Measurements from ENCODE around the gene INPP5A. TPM values are rescaled to one million over a fixed set of nuclear protein-coding genes. Genes with fewer than 3 reads are reported as not detected.

INPP5A gene
- total and polyA plus RNA-seq, 5 donors: 60.0 to 116 (median 97.8) TPM

DNA sequence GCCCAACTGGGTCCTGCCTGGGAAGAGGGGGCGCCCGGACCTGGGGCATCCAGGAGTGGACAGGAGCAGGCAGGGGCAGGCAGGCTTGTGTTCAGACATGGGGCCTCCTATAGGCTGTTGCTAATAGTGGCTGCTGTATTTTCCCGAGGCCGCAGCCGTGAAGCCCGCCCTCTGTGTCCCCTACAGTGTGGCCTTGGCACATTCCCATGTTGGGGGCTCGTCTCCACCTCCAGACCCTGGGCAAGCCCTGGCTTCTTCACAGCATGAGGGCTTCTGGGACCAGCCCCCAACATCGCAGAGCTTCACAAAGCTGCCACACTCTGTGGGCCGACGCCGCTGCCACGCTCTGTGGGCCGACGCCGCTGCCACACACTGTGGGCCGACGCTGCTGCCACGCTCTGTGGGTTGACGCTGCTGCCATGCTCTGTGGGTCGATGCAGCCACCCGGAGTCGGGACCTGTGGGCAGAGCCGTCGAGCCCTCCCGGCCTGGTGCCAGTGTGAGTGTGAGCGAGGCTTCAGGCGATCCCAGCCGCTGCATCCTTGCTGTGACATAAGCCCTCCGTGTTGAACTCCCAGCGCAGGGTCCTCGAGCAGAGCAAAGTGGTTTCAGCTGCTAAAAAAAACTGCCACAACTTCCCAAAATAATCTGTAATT lies 109.0 kb downstream of the INPP5A start:
- Histone ChIP-seq H3K9me3 (ENCODE audit: control insufficient read depth, low read length) (no peaks in the 10 kb centered on the region), H3K4me1 (ENCODE audit: control insufficient read depth, insufficient read depth, low read length) (no peaks in the 10 kb centered on the region), H3K4me3 (ENCODE audit: low read length) (no peak overlapping the region), H3K27ac (ENCODE audit: low read length) (no peak overlapping the region), H3K27me3 (ENCODE audit: control insufficient read depth, insufficient read depth) (no peaks in the 10 kb centered on the region)
- DNase-seq (peak in 2 of 3 donors; percentile 7 to 50), ATAC-seq (no peak)
- WGBS: 95% methylated on average over 31 of the region's 31 CpGs
- intact Hi-C loops (cut with DNase I): loop anchor here in 2 of 4 donors (10.0 kb wide), 2 partner anchors 252 to 262 kb away; partner anchors contain the start of gene PWWP2B (in 1 of the 2)

DNA sequence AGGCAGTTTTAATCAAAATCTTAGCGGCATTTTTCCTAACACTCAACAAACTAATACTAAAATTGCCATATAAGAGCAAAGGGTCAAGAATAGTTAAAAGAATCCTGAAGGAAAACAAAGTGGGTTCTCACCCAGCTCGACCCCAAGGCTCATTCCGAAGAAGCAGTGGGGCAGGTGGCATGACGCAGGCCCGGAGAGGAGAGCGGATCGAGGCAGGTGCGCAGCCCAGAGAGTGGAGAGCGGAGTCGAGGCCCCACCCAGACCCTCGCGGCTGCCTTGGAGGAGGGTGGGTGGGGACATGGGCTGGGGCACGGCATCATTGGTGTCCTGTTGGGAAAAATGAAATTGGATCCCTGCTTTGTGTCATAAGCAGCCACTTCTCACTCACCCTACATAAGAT lies 109.8 kb downstream of the INPP5A start:
- H3K27me3 ChIP-seq (ENCODE audit: control insufficient read depth, insufficient read depth): no peaks in the 10 kb centered on the region
- no peak overlapping the region for H3K27ac ChIP-seq (ENCODE audit: low read length)
- intact Hi-C loops (cut with DNase I): loop anchor here in 2 of 4 donors (10.0 kb wide), 2 partner anchors 253 to 263 kb away; partner anchors contain the start of gene PWWP2B (in 1 of the 2)
- no peak for ATAC-seq
- no peaks in the 10 kb centered on the region for H3K9me3 ChIP-seq (ENCODE audit: control insufficient read depth, low read length)
- DNase-seq: no peak
- 94% methylated on average over 13 of the region's 13 CpGs for WGBS
- no peak overlapping the region for H3K4me3 ChIP-seq (ENCODE audit: low read length)
- no peaks in the 10 kb centered on the region for H3K4me1 ChIP-seq (ENCODE audit: control insufficient read depth, insufficient read depth, low read length)

- H3K4me3 ChIP-seq (ENCODE audit: low read length): no peak overlapping the region
- no peak for ATAC-seq
- peak in 1 of 3 donors; percentile 52 for DNase-seq
- H3K27me3 ChIP-seq (ENCODE audit: control insufficient read depth, insufficient read depth): no peaks in the 10 kb centered on the region
- WGBS: 79% methylated on average over 26 of the region's 26 CpGs
- H3K27ac ChIP-seq (ENCODE audit: low read length): no peak overlapping the region
- no peaks in the 10 kb centered on the region for H3K9me3 ChIP-seq (ENCODE audit: control insufficient read depth, low read length)
- intact Hi-C loops (cut with DNase I): loop anchor here in 2 of 4 donors (10.0 kb wide), 2 partner anchors 253 to 263 kb away; partner anchors contain the start of gene PWWP2B (in 1 of the 2)
- no peaks in the 10 kb centered on the region for H3K4me1 ChIP-seq (ENCODE audit: control insufficient read depth, insufficient read depth, low read length)
These were observed 110.7 kb downstream of the INPP5A start for GRCh38 chr10:132648072-132648850.

DNA sequence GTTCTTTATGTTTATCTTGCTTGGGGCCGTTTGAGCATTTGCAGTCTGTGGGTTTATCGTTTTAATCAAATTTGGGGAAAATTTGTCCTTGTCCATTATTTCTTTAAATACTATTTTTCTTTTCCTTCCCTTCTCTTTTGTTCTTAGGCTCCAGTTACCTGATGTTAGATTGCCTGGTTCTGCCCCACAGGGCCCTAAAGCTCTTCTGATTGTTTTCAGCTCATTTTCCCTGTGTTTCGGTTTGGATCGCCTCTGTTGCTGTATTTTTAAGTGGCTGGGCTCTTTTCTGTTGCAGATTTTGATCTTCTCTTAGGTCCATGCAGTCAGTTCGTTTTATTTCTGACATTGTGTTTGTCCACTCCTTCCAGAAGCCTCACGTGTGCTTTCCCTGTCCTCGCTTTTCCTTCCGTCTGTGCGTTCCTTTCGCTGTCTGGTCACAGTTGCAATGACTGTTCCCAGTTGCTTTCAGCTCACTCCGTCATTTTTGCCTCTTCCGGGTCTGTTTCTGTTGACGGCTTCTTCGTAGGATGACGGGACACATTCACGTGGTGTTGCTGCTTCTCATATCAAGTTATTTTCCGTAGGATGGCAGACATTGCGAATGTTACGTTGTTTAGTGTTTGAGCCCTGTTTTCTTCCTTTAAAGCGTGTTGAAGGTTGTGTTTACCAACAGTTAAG lies 111.4 kb downstream of the INPP5A start:
- no peaks in the 10 kb centered on the region for H3K4me1 ChIP-seq (ENCODE audit: control insufficient read depth, insufficient read depth, low read length)

DNA sequence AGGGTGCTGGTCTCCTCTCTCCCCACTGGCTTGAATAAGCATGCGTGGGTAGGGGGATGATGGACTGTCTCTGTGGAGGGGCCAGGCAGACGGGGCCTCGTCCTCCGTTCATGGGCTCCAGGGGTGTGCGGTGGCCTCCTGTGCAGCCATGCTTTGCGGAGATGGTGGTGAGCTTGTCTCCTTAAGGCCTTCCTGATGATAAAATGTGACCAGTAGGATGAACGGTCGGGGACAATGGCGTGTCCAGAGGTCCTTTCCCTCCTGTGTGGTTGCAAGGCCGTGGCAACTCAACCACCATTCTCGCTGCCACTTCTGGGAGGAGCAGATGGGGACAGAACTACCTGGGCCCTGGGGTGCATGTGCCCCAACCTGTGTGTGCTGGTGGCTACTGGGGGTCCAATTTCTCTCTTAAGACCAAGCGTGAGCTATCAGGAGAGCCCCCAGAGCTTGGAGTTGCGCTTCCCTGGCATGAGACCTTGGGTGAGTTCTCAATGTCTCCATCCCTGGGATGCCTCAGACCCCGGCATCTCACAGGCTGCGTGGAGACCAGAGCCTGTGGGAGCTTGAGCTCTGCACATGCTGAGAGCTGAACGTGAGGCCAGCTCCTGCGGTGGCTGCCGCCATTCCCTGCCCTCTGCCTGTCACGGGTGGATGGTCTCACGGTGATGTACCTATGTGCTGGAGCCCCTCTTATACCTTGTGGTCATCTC lies 112.2 kb downstream of the INPP5A start:
- intact Hi-C loops (cut with DNase I): loop anchor here in 2 of 4 donors (10.0 kb wide), 4 partner anchors 185 to 475 kb away; partner anchors contain the start of gene PWWP2B (in 1 of the 2)
- ATAC-seq (no peak), DNase-seq (no peak)
- H3K27me3 ChIP-seq (ENCODE audit: control insufficient read depth, insufficient read depth): no peaks in the 10 kb centered on the region
- H3K4me1 ChIP-seq (ENCODE audit: control insufficient read depth, insufficient read depth, low read length): no peaks in the 10 kb centered on the region
- no peaks in the 10 kb centered on the region for H3K9me3 ChIP-seq (ENCODE audit: control insufficient read depth, low read length)
- WGBS: 94% methylated on average over 20 of the region's 20 CpGs
- H3K27ac ChIP-seq (ENCODE audit: low read length): no peak overlapping the region
- H3K4me3 ChIP-seq (ENCODE audit: low read length): no peak overlapping the region

More for the DNA sequence above, 111.4 kb downstream of the INPP5A start:
- Histone ChIP-seq H3K9me3 (ENCODE audit: control insufficient read depth, low read length) (no peaks in the 10 kb centered on the region), H3K4me3 (ENCODE audit: low read length) (no peak overlapping the region), H3K27ac (ENCODE audit: low read length) (no peak overlapping the region), H3K27me3 (ENCODE audit: control insufficient read depth, insufficient read depth) (no peaks in the 10 kb centered on the region)
- intact Hi-C loops (cut with DNase I): loop anchor here in 2 of 4 donors (10.0 kb wide), 2 partner anchors 254 to 264 kb away; partner anchors contain the start of gene PWWP2B (in 1 of the 2)
- DNase-seq: no peak
- ATAC-seq: no peak
- 91% methylated on average over 20 of the region's 20 CpGs for WGBS

DNA sequence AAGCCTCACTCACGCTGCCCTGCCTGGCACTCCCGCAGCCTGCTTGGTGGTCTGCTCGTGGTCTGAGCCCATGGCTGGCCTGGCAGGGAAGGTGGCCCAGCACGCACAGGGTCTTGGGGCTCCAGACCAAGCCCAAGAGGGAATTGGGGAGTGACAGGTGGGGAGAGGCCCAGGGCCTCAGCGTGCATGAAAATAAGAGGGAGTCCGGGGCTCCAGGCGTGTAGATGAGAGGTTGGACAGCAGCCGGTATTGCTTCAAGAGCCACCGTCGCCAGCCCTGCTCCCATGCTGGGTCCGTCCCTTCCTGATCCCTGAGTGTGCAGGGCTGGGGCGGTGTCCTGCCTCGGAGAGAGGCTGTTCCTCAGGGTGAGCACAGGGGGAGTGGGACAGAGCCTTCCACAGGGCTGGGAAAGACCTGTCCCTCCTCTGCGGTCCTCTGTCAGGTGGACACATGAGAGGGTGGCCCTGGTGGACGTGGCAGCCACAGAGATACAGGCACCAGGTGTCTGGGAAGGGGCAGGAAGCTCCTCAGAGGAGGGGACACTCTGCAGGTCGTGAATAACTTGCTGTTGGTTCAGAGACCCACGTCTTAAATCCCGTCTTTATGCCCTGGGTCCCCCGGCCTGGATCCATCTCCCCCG lies 113.1 kb downstream of the INPP5A start:
- intact Hi-C loops (cut with DNase I): loop anchor here in 1 of 4 donors (10.0 kb wide), 2 partner anchors 184 to 474 kb away; no protein-coding TSS in a partner anchor
- WGBS: 90% methylated on average over 20 of the region's 20 CpGs
- H3K9me3 ChIP-seq (ENCODE audit: control insufficient read depth, low read length): no peaks in the 10 kb centered on the region
- no peak overlapping the region for H3K4me3 ChIP-seq (ENCODE audit: low read length)
- no peak overlapping the region for H3K27ac ChIP-seq (ENCODE audit: low read length)
- no peak for DNase-seq
- H3K27me3 ChIP-seq (ENCODE audit: control insufficient read depth, insufficient read depth): no peaks in the 10 kb centered on the region
- H3K4me1 ChIP-seq (ENCODE audit: control insufficient read depth, insufficient read depth, low read length): no peaks in the 10 kb centered on the region
- no peak for ATAC-seq

DNA sequence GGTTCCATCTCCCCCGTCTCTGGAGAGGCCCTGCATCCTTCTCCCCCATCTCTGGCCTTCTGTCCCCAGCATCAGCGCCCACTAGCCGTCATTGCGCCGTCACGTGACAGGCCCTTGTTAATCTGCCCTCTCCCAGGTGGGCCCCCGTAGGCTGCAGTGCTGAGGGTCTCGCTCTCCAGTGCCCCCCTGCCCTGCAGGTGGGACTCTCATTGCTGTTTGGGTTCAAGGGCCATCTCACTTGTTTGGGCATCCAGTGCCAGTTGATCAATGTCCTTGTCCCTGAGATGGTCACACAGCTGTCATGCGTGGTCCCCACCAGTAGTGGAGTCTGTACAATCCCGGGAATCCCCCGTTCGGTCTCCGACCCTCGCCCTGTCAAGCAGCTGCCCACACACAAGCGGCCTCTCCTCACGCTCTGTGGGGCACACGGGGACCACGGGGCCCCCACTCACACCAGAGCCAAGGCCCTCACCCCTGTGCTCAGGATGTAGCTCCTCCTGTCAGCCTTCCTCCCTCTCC lies 114.0 kb downstream of the INPP5A start:
- 94% methylated on average over 18 of the region's 18 CpGs for WGBS
- ATAC-seq: no peak

DNA sequence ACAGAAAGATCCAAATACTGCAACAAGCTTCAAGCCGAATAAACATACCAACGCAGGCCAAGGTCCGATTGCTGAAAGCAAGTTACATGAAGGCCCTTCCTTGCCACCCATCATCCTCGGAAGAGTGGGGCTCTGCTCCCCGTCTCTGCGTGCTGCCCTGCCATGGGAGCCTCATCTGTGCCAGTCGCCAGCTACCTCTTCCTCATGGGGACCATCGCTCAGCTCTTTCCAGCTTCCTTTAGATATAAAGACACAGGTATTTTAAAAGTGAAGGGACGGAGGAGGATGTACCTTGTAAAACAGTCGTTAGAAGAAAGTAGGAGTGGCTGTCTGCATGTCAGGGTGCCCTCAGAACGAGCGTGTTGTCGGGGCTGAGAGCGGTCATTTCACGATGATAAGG lies 114.9 kb downstream of the INPP5A start:
- Histone ChIP-seq H3K4me1 (ENCODE audit: control insufficient read depth, insufficient read depth, low read length) (no peaks in the 10 kb centered on the region), H3K27me3 (ENCODE audit: control insufficient read depth, insufficient read depth) (no peaks in the 10 kb centered on the region), H3K4me3 (ENCODE audit: low read length) (no peak overlapping the region), H3K27ac (ENCODE audit: low read length) (no peak overlapping the region), H3K9me3 (ENCODE audit: control insufficient read depth, low read length) (no peaks in the 10 kb centered on the region)
- ATAC-seq: no peak
- WGBS: 94% methylated on average over 15 of the region's 15 CpGs
- DNase-seq: no peak
- intact Hi-C loops (cut with DNase I): loop anchor here in 1 of 4 donors (10.0 kb wide), 2 partner anchors 182 to 472 kb away; no protein-coding TSS in a partner anchor

More for the DNA sequence above, 114.0 kb downstream of the INPP5A start:
- H3K9me3 ChIP-seq (ENCODE audit: control insufficient read depth, low read length): no peaks in the 10 kb centered on the region
- no peak overlapping the region for H3K27ac ChIP-seq (ENCODE audit: low read length)
- no peaks in the 10 kb centered on the region for H3K27me3 ChIP-seq (ENCODE audit: control insufficient read depth, insufficient read depth)
- intact Hi-C loops (cut with DNase I): loop anchor here in 1 of 4 donors (10.0 kb wide), 2 partner anchors 183 to 473 kb away; no protein-coding TSS in a partner anchor
- H3K4me3 ChIP-seq (ENCODE audit: low read length): no peak overlapping the region
- H3K4me1 ChIP-seq (ENCODE audit: control insufficient read depth, insufficient read depth, low read length): no peaks in the 10 kb centered on the region
- DNase-seq: no peak

- H3K9me3 ChIP-seq (ENCODE audit: control insufficient read depth, low read length): no peaks in the 10 kb centered on the region
- ATAC-seq (no peak), DNase-seq (no peak)
- H3K27ac ChIP-seq (ENCODE audit: low read length): no peak overlapping the region
- intact Hi-C loops (cut with DNase I): loop anchor here in 1 of 4 donors (10.0 kb wide), 2 partner anchors 182 to 472 kb away; no protein-coding TSS in a partner anchor
- no peaks in the 10 kb centered on the region for H3K4me1 ChIP-seq (ENCODE audit: control insufficient read depth, insufficient read depth, low read length)
- WGBS: 92% methylated on average over 31 of the region's 31 CpGs
- H3K27me3 ChIP-seq (ENCODE audit: control insufficient read depth, insufficient read depth): no peaks in the 10 kb centered on the region
- no peak overlapping the region for H3K4me3 ChIP-seq (ENCODE audit: low read length)
These were observed 115.5 kb downstream of the INPP5A start for GRCh38 chr10:132652936-132653590.
